ENCODE measurements around the gene ZC3H14. TPM values are rescaled to one million over a fixed set of nuclear protein-coding genes. Genes with fewer than 3 reads are reported as not detected.

Gene ZC3H14, protein sequence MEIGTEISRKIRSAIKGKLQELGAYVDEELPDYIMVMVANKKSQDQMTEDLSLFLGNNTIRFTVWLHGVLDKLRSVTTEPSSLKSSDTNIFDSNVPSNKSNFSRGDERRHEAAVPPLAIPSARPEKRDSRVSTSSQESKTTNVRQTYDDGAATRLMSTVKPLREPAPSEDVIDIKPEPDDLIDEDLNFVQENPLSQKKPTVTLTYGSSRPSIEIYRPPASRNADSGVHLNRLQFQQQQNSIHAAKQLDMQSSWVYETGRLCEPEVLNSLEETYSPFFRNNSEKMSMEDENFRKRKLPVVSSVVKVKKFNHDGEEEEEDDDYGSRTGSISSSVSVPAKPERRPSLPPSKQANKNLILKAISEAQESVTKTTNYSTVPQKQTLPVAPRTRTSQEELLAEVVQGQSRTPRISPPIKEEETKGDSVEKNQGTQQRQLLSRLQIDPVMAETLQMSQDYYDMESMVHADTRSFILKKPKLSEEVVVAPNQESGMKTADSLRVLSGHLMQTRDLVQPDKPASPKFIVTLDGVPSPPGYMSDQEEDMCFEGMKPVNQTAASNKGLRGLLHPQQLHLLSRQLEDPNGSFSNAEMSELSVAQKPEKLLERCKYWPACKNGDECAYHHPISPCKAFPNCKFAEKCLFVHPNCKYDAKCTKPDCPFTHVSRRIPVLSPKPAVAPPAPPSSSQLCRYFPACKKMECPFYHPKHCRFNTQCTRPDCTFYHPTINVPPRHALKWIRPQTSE
- total RNA-seq, result 34.6 and 46.1 TPM in 2 replicates

DNA sequence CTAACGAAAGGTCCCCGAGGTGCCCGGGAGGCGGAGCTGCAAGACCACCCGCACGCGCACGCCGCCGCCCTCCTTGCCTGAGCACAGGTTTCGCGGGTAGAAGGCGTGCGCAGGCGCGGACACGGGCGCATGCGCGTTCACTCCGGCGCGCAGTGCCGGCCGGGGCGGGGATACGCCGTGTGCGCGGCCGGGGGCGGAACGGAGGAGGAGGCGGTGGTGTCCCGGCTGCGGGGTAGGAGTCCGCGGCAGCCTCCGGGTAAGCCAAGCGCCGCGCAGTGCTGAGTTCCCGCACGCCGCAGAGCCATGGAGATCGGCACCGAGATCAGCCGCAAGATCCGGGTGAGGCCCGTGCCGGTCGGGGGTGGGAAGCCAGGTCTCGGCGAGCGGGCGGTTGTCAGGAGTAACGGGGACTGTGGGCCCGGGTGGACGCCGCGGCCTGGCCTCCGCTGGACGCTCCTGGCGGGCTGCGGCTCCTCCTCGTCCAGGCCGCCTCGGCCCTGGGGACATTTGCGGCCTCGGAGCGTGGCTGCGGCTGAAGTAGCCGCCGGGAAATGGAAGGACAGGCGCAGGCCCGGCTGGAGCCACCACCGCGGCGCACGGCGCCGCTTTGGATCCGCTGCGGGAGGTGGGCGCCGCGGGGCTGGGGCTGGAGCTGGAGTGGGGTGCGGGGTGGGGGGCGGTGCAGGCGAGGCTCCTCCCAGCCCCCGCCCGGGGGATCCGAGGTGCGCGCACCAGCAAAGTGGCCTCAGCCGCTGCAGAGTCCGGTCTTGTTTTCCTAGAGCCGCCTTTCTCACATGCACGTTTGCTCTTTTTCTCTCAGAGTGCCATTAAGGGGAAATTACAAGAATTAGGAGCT lies at the start of gene ZC3H14:
Gene ZC3H14, plus strand, starts transcription at position 207 of the 856 bp plus-strand sequence. Its CDS starts 97 bp downstream, at position 304.

GRCh38 chr14:88554457-88555286 lies 8.2 kb upstream of the ZC3H14 start, which contains the start of gene PTPN21:
Gene PTPN21 (minus strand): TSS chr14:88555007. CDS start chr14:88550417, 4,590 bp downstream.

Other genes starting within 250 kb of the ZC3H14 start
- gene KCNK10, start 239.8 kb upstream of the ZC3H14 start, total RNA-seq, result not detected in 2 replicates
- gene SPATA7, start 177.4 kb upstream of the ZC3H14 start, total RNA-seq, result 5.8 and 12.6 TPM in 2 replicates
- 5.2 and 10.1 TPM in 2 replicates for gene PTPN21, start 8.0 kb upstream of the ZC3H14 start, total RNA-seq
- gene EML5, start 229.9 kb downstream of the ZC3H14 start, total RNA-seq, result under 0.01 TPM in 1 of 2 replicates, not detected in the other

All from myometrial cell (primary cell).